Caco-2 (cell line): ENCODE results near the gene UMPS. TPM values are rescaled to one million over a fixed set of nuclear protein-coding genes. Genes with fewer than 3 reads are reported as not detected.

Source experiments
- BruUV-seq: library from RNA; stranded (reverse); fragments of 400-500 nt; replicated peaks from 2 replicates; lab custom pipeline; 2021; lab: Mats Ljungman, UMichigan
- CTCF ChIA-PET: fragments of 300-600 bp; sonication (Branson Sonifier 250); formaldehyde crosslinking; loops from one replicate; lab custom pipeline; 2022; ENCODE audit warnings: antibody characterized with exemption; lab: Charles Lee
- POLR2A ChIA-PET: fragments of 300-600 bp; sonication (Branson Sonifier 250); formaldehyde crosslinking; loops from one replicate; lab custom pipeline; 2022; ENCODE audit warnings: antibody characterized with exemption; lab: Charles Lee
- DNase-seq, 2 experiments: peaks; one replicate each; pipeline versions ENCODE4 v3.0.0 to v3.0.0-alpha.2; 2020 to 2022
- H3K27me3 ChIP-seq: replicated peaks from 2 replicates; pipeline ENCODE4 v1.6.0; 2011; ENCODE audit warnings: low read length; ENCODE audit not compliant: control insufficient read depth, insufficient read depth
- H3K36me3 ChIP-seq: 2 replicates; pipeline ENCODE4 v1.5.1; 2011; ENCODE audit warnings: low read length; ENCODE audit not compliant: control insufficient read depth, insufficient read depth
- H3K4me1 ChIP-seq: fragments of 250-450 bp; sonication (Bioruptor Pico); 2 replicates; pipeline ENCODE4 v1.5.1; 2020; ENCODE audit warnings: mild to moderate bottlenecking
- H3K4me3 ChIP-seq: 2 replicates; pipeline ENCODE4 v1.5.1; 2011; ENCODE audit warnings: low read depth, mild to moderate bottlenecking, control low read depth, low read length
- H3K9me3 ChIP-seq: fragments of 250-450 bp; sonication (Bioruptor Pico); 2 replicates; pipeline ENCODE4 v1.5.1; 2020; ENCODE audit warnings: mild to moderate bottlenecking, moderate library complexity
- H3K27ac Mint-ChIP-seq: one replicate; pipeline ENCODE4 v1.8.0; 2022; ENCODE audit warnings: mixed read lengths; ENCODE audit not compliant: unreplicated experiment
- H3K27me3 Mint-ChIP-seq: one replicate; pipeline ENCODE4 v1.8.0; 2022; ENCODE audit warnings: mixed read lengths; ENCODE audit not compliant: insufficient read depth, unreplicated experiment
- H3K36me3 Mint-ChIP-seq: one replicate; pipeline ENCODE4 v1.8.0; 2022; ENCODE audit warnings: mild to moderate bottlenecking, mixed read lengths; ENCODE audit not compliant: insufficient read depth, unreplicated experiment
- H3K4me1 Mint-ChIP-seq: one replicate; pipeline ENCODE4 v1.8.0; 2022; ENCODE audit warnings: low read depth, mixed read lengths; ENCODE audit not compliant: unreplicated experiment
- H3K4me3 Mint-ChIP-seq: one replicate; pipeline ENCODE4 v1.8.0; 2022; ENCODE audit warnings: mild to moderate bottlenecking, moderate library complexity, mixed read lengths; ENCODE audit not compliant: unreplicated experiment
- H3K9me3 Mint-ChIP-seq: one replicate; pipeline ENCODE4 v1.8.0; 2022; ENCODE audit warnings: mixed read lengths; ENCODE audit not compliant: unreplicated experiment
- CTCF ChIP-seq, 2 experiments: fragments of 200-600 bp in 1 of 2; IDR thresholded peaks; 1 replicate in 1 of 2; 2 replicates in 1 of 2; pipeline versions ENCODE4 v1.5.1 to v1.8.0; 2011 to 2022; ENCODE audit warnings: antibody characterized with exemption in 1 of 2, control low read depth in 1 of 2, inconsistent platforms in 1 of 2, low read depth in 1 of 2, low read length in 1 of 2, mild to moderate bottlenecking in 1 of 2, moderate library complexity in 1 of 2; ENCODE audit not compliant: insufficient read depth in 1 of 2, severe bottlenecking in 1 of 2, unreplicated experiment in 1 of 2
- intact Hi-C: fragments of 100-400 bp; cut with micrococcal nuclease; formaldehyde crosslinking; loops from one replicate; pipeline ENCODE4 v1.10.0; 2022; ENCODE audit not compliant: unreplicated experiment
- total RNA-seq: library from RNA; stranded (reverse); gene quantifications from 2 replicates; pipeline ENCODE4 v1.2.3, GENCODE V29; 2022

UMPS gene
- total RNA-seq, 1 experiment from 2014 or later, result 62.9 TPM

DNA sequence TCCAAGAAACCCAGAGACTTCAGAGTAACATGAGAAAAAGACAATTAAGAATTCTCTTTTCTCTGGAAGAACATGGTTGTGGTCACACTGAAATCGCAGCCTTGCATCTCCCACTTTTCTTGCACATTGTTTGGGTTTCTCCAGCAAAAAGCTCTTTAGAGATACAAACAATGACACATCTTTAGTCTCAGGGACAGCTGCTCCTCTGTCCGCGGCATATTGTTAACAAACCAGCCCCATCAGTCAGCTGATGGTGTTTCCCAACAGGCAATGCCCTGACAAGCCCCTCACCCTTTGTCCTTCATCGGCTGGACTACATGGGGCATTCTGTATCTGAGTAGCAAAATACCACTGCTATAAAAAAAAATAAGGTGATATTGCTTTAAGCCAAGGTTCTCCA lies 53.4 kb downstream of the UMPS start:
- H3K36me3 ChIP-seq, result no peaks in the 10 kb centered on the region
- no TSS peak for BruUV-seq
- no peak for TF ChIP-seq CTCF (IDR thresholded peaks at IDR 0.05; ENCODE audit: insufficient read depth in 1 of 2, low read depth in 1 of 2, low read length in 1 of 2, severe bottlenecking in 1 of 2, unreplicated experiment in 1 of 2)

DNA sequence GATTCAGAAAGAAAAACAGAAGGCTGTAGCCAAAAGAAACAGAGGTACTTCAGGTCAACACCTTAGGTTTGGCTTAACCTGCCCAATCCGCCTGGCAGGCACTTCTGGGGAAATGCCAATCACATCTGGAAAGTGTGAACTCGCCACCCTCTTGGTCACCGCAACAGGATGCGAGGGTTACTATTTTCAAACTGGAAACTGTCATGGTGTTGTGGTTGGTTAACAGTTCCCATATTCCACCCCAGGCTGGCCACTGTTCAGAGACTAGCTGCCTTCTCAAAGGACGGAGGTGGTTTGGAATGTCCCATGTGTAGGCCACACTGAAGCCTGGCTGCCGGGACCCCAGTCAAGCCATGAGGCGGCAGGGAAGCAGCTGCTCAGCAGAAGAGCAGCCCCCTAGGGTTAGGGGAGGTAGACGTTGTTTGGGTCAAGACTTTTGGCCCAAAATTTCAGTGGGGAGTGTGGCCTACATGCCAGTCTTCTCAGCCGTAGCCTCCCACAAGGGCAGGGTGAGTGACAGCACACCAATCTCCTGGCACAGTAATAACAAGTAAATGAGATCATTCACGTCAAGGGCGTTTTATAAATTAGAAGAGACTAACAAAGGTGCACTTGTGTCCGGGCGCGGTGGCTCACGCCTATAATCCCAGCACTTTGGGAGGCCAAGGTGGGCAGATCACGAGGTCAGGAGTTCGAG lies 54.6 kb downstream of the UMPS start:
- Histone ChIP-seq H3K4me3 (no peak overlapping the region), H3K9me3 (no peaks in the 10 kb centered on the region), H3K4me1 (peaks cover 20% of the 10 kb centered on the region; the same call in 1 of the 2 replicates), H3K36me3 (no peaks in the 10 kb centered on the region), H3K27me3 (no peaks in the 10 kb centered on the region)
- H3K36me3 Mint-ChIP-seq, result peaks cover 5% of the 10 kb centered on the region
- no peak overlapping the region for H3K27ac Mint-ChIP-seq
- no peaks in the 10 kb centered on the region for H3K27me3 Mint-ChIP-seq
- no TSS peak for BruUV-seq
- no peak overlapping the region for H3K4me3 Mint-ChIP-seq
- CTCF ChIA-PET, result interaction anchor here (0.7 kb wide), 1 partner anchor 15 kb away, joined by 6 read pairs; no protein-coding TSS in a partner anchor
- intact Hi-C loops, result loop anchor here (5.0 kb wide), 1 partner anchor 102 kb away; the partner anchor contains the start of gene ITGB5
- POLR2A ChIA-PET, result no interaction called here
- no peak for TF ChIP-seq CTCF (IDR thresholded peaks at IDR 0.05; ENCODE audit: insufficient read depth in 1 of 2, low read depth in 1 of 2, low read length in 1 of 2, severe bottlenecking in 1 of 2, unreplicated experiment in 1 of 2)
- peaks cover 16% of the 10 kb centered on the region for H3K4me1 Mint-ChIP-seq
- no peak for DNase-seq
- no peaks in the 10 kb centered on the region for H3K9me3 Mint-ChIP-seq

More for the DNA sequence above, 53.4 kb downstream of the UMPS start:
- Mint-ChIP-seq H3K27me3 (no peaks in the 10 kb centered on the region), H3K36me3 (peaks cover 5% of the 10 kb centered on the region), H3K27ac (no peak overlapping the region), H3K9me3 (no peaks in the 10 kb centered on the region), H3K4me1 (peaks cover 16% of the 10 kb centered on the region), H3K4me3 (no peak overlapping the region)
- ChIA-PET POLR2A (no interaction called here), CTCF (no interaction called here)
- Histone ChIP-seq H3K4me3 (no peak overlapping the region), H3K27me3 (no peaks in the 10 kb centered on the region), H3K9me3 (no peaks in the 10 kb centered on the region), H3K4me1 (peaks cover 20% of the 10 kb centered on the region; the same call in 1 of the 2 replicates)
- intact Hi-C loops, result no loop called here
- DNase-seq, result no peak

GRCh38 chr3:124785973-124786372 lies 55.7 kb downstream of the UMPS start:
- Mint-ChIP-seq H3K27me3 (no peaks in the 10 kb centered on the region), H3K4me3 (no peak overlapping the region), H3K27ac (peak overlapping the region; percentile 53), H3K4me1 (peaks cover 12% of the 10 kb centered on the region), H3K9me3 (no peaks in the 10 kb centered on the region), H3K36me3 (peaks cover 5% of the 10 kb centered on the region)
- Histone ChIP-seq H3K27me3 (no peaks in the 10 kb centered on the region), H3K4me3 (no peak overlapping the region), H3K36me3 (no peaks in the 10 kb centered on the region), H3K4me1 (peaks cover 16% of the 10 kb centered on the region; the same call in 1 of the 2 replicates), H3K9me3 (no peaks in the 10 kb centered on the region)
- no peak for DNase-seq
- CTCF ChIA-PET, result interaction anchor here (0.6 to 2.7 kb wide), 11 partner anchors 11 to 127 kb away, joined by 3 to 48 read pairs (median 5); partner anchors contain the start of gene ITGB5
- BruUV-seq, result no TSS peak
- TF ChIP-seq CTCF (IDR thresholded peaks at IDR 0.05; ENCODE audit: insufficient read depth in 1 of 2, low read depth in 1 of 2, low read length in 1 of 2, severe bottlenecking in 1 of 2, unreplicated experiment in 1 of 2), result no peak
- POLR2A ChIA-PET, result interaction anchor here (0.7 kb wide), 1 partner anchor 19 kb away, joined by 7 read pairs; no protein-coding TSS in a partner anchor
- intact Hi-C loops, result loop anchor here (1.0 to 5.0 kb wide), 3 partner anchors 49 to 115 kb away; partner anchors contain the start of gene ITGB5
